Kidney epithelial cell (primary cell): Measurements from ENCODE around the gene C1orf174. TPM values are rescaled to one million over a fixed set of nuclear protein-coding genes. Genes with fewer than 3 reads are reported as not detected.

Source experiments
- DNase-seq: peaks from one replicate; pipeline ENCODE4 v3.0.0-alpha.2; 2010; ENCODE audit warnings: low read depth
- H3K27me3 ChIP-seq: 2 replicates; pipeline ENCODE4 v1.6.0; 2011; ENCODE audit warnings: low read length; ENCODE audit not compliant: control insufficient read depth, insufficient read depth
- H3K36me3 ChIP-seq: 2 replicates; pipeline ENCODE4 v1.5.1; 2011; ENCODE audit warnings: low read length; ENCODE audit not compliant: control insufficient read depth, insufficient read depth
- H3K4me3 ChIP-seq: 2 replicates; pipeline ENCODE4 v1.5.1; 2011; ENCODE audit warnings: low read depth, mild to moderate bottlenecking, control low read depth, low read length
- total RNA-seq: library from RNA; depleted of rRNA; stranded (reverse); fragments of >200 nt; gene quantifications from 2 replicates; pipeline ENCODE4 v1.2.3, GENCODE V29; 2015
- TF ChIP-seq, protein P1 (sequence below): IDR thresholded peaks from 2 replicates; pipeline ENCODE4 v1.5.1; 2011; ENCODE audit warnings: mild to moderate bottlenecking, moderate library complexity, low read length, control low read depth, inconsistent platforms; ENCODE audit not compliant: insufficient read depth, poor library complexity, severe bottlenecking

C1orf174 gene
- total RNA-seq, 1 donor from 2014 or later = 33.3 TPM

DNA sequence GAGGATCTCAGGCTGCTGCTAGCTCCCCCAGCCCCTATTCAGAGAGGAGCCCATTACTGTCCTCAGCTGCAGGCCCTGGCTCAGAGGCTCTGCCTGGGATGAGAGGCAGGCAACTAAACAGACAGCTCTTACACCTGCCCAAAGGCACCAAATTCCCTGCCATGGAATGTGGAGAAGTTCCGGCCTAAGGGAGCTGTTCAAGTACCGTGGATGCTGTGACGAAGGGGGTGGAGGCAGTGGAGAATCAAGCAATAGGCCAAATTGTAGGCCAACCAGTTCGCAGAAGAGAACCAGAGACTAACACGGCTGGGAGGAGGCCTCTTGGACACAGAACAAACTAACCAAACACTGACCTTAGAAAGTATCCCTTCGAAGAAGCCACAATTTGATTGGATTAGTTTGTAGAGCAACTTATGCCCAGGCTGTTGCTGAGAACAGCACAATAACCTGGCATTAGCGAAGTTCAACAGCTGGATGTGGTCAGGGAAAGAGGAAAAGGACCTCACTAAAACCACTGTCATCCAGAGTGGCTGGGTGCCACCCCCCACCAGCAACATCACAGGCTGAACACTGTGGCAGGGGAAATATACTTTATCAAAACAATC lies 3.6 kb downstream of the C1orf174 start:
- Histone ChIP-seq H3K36me3 (peaks cover under 1% of the 10 kb centered on the region), H3K4me3 (no peak overlapping the region), H3K27me3 (no peaks in the 10 kb centered on the region)
- no peak for DNase-seq
- TF ChIP-seq, protein P1, sequence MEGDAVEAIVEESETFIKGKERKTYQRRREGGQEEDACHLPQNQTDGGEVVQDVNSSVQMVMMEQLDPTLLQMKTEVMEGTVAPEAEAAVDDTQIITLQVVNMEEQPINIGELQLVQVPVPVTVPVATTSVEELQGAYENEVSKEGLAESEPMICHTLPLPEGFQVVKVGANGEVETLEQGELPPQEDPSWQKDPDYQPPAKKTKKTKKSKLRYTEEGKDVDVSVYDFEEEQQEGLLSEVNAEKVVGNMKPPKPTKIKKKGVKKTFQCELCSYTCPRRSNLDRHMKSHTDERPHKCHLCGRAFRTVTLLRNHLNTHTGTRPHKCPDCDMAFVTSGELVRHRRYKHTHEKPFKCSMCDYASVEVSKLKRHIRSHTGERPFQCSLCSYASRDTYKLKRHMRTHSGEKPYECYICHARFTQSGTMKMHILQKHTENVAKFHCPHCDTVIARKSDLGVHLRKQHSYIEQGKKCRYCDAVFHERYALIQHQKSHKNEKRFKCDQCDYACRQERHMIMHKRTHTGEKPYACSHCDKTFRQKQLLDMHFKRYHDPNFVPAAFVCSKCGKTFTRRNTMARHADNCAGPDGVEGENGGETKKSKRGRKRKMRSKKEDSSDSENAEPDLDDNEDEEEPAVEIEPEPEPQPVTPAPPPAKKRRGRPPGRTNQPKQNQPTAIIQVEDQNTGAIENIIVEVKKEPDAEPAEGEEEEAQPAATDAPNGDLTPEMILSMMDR = no peak

DNA sequence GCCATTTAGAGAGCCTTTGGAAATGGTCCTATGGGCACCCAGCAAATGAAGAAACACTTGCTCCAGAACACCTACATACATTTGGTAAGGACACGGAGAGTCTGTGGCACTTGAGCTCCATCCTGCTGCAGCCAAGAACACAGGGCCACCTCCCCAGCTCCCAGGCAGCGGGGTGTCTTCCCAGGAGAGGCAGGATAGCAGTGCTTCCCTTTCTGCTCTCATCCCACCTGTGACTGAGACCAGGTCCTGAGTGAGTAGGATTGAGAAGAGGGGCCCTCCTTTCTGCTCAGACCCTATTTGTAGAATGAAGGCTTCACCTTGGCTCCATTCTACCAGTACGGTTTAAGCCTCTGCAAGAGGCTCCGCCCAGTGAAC lies 4.1 kb downstream of the C1orf174 start:
- no peak for DNase-seq
- TF ChIP-seq, protein P1 = no peak
- Histone ChIP-seq H3K27me3 (no peaks in the 10 kb centered on the region), H3K4me3 (no peak overlapping the region), H3K36me3 (peaks cover 1% of the 10 kb centered on the region)

DNA sequence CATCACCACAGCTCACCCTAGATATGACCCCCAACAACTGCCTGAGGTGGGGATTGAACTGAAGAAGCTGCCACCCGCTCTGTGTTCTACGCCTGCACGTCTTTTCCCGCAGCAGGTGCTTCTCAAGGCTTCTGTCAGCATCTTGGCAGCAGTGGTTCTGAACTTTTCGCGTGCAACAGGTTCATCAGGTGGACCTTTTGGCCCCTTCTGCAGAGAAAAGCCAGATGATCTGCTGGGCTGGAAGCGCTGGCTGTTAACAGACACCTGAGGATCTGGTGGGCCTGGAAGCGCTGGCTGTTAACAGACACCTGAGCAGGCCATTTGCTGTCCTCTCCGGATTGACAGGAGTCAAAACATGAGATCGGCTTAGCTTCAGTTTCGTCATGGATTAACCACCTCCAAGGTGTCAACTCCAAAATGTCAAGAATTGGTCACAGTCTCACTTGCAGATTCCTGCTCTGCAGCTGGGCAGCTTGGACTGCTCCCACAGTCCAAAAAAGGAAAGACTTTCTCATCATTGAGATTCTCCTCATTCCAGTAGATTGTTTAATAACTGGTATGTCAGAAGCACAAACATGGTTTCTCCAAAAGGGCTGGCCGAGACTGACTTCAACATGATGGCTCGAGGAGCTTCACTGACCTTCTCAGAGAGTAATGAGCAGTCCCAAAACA lies 4.7 kb downstream of the C1orf174 start:
- Histone ChIP-seq H3K36me3 (peaks cover 1% of the 10 kb centered on the region), H3K4me3 (no peak overlapping the region), H3K27me3 (no peaks in the 10 kb centered on the region)
- TF ChIP-seq, protein P1 = no peak
- DNase-seq = no peak

DNA sequence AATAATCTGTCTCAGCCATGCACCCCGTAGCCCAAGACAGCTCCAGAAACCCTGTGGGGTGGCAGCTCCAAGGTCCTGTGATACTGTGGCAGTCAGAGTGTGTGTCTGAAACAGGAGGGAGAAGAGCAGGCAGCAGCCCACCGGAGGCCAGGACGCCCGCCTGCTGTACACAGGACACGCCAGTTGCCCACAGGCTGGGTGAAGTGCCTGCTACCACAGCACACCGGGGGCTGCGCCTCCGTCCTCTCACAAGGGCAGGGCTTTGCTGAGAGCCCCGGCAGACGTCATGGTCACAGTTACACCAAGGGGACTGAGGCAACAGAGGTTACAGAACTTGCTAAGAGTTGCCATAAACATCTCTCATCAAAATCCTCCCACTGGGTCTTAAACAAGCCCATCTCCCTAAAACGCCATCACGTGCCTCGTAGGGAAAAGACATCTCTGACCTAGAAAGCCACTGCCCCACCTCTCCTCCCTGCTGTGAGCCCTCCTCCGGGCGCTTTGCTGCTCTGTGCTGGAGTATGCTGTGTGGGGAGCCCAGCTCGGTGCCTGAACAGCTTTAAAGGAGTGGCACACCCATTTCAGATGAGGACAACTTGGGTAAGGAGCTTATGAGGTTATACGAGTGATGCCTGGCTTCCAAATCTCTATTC lies 5.3 kb downstream of the C1orf174 start:
- Histone ChIP-seq H3K36me3 (peaks cover 1% of the 10 kb centered on the region), H3K4me3 (no peak overlapping the region), H3K27me3 (no peaks in the 10 kb centered on the region)
- TF ChIP-seq, protein P1 = no peak
- no peak for DNase-seq

DNA sequence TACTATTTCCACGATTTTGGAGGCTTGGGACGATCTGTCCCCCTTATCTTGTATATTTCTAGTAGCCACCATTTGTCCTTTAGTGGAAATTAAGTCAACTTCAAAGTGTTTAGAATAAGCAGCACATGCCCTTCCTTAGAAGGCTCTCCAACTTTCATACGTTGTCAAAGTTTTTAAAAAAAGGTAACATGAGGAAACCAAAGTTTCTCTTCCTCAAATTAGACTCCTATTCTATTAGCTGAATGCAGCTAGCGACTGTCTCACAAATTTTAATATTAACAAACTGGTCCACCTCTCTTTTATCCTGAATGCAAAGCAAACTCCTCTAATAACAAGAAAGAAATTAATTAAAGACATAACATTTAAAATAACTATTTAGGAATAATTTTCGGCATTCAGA lies 6.9 kb downstream of the C1orf174 start:
- no peak overlapping the region for H3K4me3 ChIP-seq
- TF ChIP-seq, protein P1 = no peak
- DNase-seq = no peak
- H3K27me3 ChIP-seq = no peaks in the 10 kb centered on the region
- peaks cover 1% of the 10 kb centered on the region for H3K36me3 ChIP-seq
